ENCODE data around the gene MRPS18A. TPM values are rescaled to one million over a fixed set of nuclear protein-coding genes. Genes with fewer than 3 reads are reported as not detected.

The MRPS18A gene
- total RNA-seq, 4 donors from 2014 or later = 26.3 to 61.1 (median 45.1) TPM

DNA sequence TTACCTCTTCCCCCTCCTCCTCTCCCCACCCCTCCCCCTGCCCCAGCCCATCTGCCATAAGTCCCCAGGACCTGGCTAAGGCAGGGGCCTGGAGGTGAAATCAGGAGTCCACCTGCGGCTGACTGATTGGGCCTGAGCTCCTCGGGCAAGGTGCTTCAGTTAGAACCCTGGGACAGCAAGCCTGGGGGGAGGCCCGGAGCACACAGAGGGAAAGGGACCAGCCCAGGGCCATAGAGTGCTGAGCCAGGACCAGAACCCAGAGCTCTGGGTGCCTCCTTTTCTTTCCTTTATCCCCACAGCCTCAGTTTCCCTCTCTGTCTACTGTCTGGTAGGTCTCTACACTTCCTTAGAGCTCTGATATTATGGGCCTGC is 46.7 kb upstream of the MRPS18A start:
- Histone ChIP-seq H3K27ac (peak overlapping the region in 2 of 3 donors; percentile 30 to 65), H3K36me3 (no peaks in the 10 kb centered on the region), H3K9me3 (no peaks in the 10 kb centered on the region), H3K27me3 (no peaks in the 10 kb centered on the region), H3K4me3 (replicated peaks in 1 of 3) (no peak overlapping the region), H3K4me1 (peaks cover 0 to 34% of the 10 kb centered on the region in 2 donors)
- WGBS, 2 donors = 87 to 90% methylated on average over 3 of the region's 3 CpGs
- intact Hi-C loops (cut with DNase I) = no loop called here
- no peak for DNase-seq
- TF ChIP-seq CTCF (IDR thresholded peaks at IDR 0.05) (no peak), POLR2A (IDR thresholded peaks at IDR 0.05) (no peak)

- intact Hi-C loops (cut with DNase I) = no loop called here
- Histone ChIP-seq H3K9me3 (no peaks in the 10 kb centered on the region), H3K27ac (peak overlapping the region in 2 of 3 donors; percentile 30 to 65), H3K27me3 (no peaks in the 10 kb centered on the region), H3K4me3 (replicated peaks in 1 of 3) (no peak overlapping the region), H3K36me3 (no peaks in the 10 kb centered on the region), H3K4me1 (peaks cover 0 to 28% of the 10 kb centered on the region in 2 donors)
- TF ChIP-seq POLR2A (IDR thresholded peaks at IDR 0.05) (no peak), CTCF (IDR thresholded peaks at IDR 0.05) (no peak)
- no peak for DNase-seq
- WGBS, 2 donors = 62 to 75% methylated on average over 10 of the region's 10 CpGs
These were observed 46.1 kb upstream of the MRPS18A start for GRCh38 chr6:43733471-43734293.

- Histone ChIP-seq H3K9me3 (no peaks in the 10 kb centered on the region), H3K4me3 (replicated peaks in 1 of 3) (no peak overlapping the region), H3K27ac (no peak overlapping the region), H3K4me1 (peaks cover 0 to 19% of the 10 kb centered on the region in 2 donors), H3K36me3 (no peaks in the 10 kb centered on the region), H3K27me3 (no peaks in the 10 kb centered on the region)
- intact Hi-C loops (cut with DNase I) = no loop called here
- no peak for DNase-seq
- no peak for TF ChIP-seq POLR2A (IDR thresholded peaks at IDR 0.05)
- TF ChIP-seq CTCF (IDR thresholded peaks at IDR 0.05) = no peak
These were observed 43.0 kb upstream of the MRPS18A start for GRCh38 chr6:43730634-43731033.

GRCh38 chr6:43729537-43729936 is 41.9 kb upstream of the MRPS18A start:
- no peak for DNase-seq
- H3K36me3 ChIP-seq = no peaks in the 10 kb centered on the region
- no peak for TF ChIP-seq CTCF (IDR thresholded peaks at IDR 0.05)
- TF ChIP-seq POLR2A (IDR thresholded peaks at IDR 0.05) = no peak
- no peaks in the 10 kb centered on the region for H3K9me3 ChIP-seq
- intact Hi-C loops (cut with DNase I) = loop anchor here (10.0 kb wide), 1 partner anchor 65 kb away; no protein-coding TSS in a partner anchor
- 93 to 94% methylated on average over 6 of the region's 6 CpGs for WGBS, 2 donors
- H3K27ac ChIP-seq = no peak overlapping the region
- no peak overlapping the region for H3K4me3 ChIP-seq (replicated peaks in 1 of 3)
- no peaks in the 10 kb centered on the region for H3K27me3 ChIP-seq
- H3K4me1 ChIP-seq = peaks cover 0 to 15% of the 10 kb centered on the region in 2 donors

DNA sequence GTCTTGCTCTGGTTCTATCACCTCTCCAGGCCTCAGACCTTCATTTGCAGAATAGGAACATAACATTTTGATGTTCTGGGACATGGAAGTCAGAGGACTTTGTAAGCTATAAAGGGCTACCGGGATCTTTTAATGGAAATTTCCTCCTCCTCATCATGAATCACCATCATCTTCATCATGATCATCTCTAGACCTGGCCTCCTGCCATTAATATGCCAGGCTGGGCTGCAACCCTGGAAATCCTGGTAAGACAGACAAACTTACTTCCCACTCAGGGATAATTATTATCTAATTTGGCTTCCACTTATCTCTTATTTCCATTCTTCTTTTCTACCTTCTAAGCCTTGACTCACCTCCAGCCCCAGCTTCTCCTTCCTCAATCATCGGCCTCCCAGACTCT is 41.0 kb upstream of the MRPS18A start:
- Histone ChIP-seq H3K4me1 (peaks cover 0 to 11% of the 10 kb centered on the region in 2 donors), H3K4me3 (replicated peaks in 1 of 3) (no peak overlapping the region), H3K9me3 (no peaks in the 10 kb centered on the region), H3K27ac (no peak overlapping the region), H3K36me3 (no peaks in the 10 kb centered on the region), H3K27me3 (no peaks in the 10 kb centered on the region)
- intact Hi-C loops (cut with DNase I) = loop anchor here (10.0 kb wide), 1 partner anchor 64 kb away; no protein-coding TSS in a partner anchor
- TF ChIP-seq CTCF (IDR thresholded peaks at IDR 0.05) (no peak), POLR2A (IDR thresholded peaks at IDR 0.05) (no peak)
- 81 to 93% methylated on average over 2 of the region's 2 CpGs for WGBS, 2 donors
- no peak for DNase-seq
